Caco-2 (cell line): ENCODE data around the gene SLC35F1. TPM values are rescaled to one million over a fixed set of nuclear protein-coding genes. Genes with fewer than 3 reads are reported as not detected.

ENCODE experiments used
- BruUV-seq: library from RNA; stranded (reverse); fragments of 400-500 nt; replicated peaks from 2 replicates; lab custom pipeline; 2021; lab: Mats Ljungman, UMichigan
- CTCF ChIA-PET: fragments of 300-600 bp; sonication (Branson Sonifier 250); formaldehyde crosslinking; loops from one replicate; lab custom pipeline; 2022; ENCODE audit warnings: antibody characterized with exemption; lab: Charles Lee
- POLR2A ChIA-PET: fragments of 300-600 bp; sonication (Branson Sonifier 250); formaldehyde crosslinking; loops from one replicate; lab custom pipeline; 2022; ENCODE audit warnings: antibody characterized with exemption; lab: Charles Lee
- DNase-seq, 2 experiments: peaks; one replicate each; pipeline versions ENCODE4 v3.0.0 to v3.0.0-alpha.2; 2020 to 2022
- H3K27me3 ChIP-seq: replicated peaks from 2 replicates; pipeline ENCODE4 v1.6.0; 2011; ENCODE audit warnings: low read length; ENCODE audit not compliant: control insufficient read depth, insufficient read depth
- H3K36me3 ChIP-seq: 2 replicates; pipeline ENCODE4 v1.5.1; 2011; ENCODE audit warnings: low read length; ENCODE audit not compliant: control insufficient read depth, insufficient read depth
- H3K4me1 ChIP-seq: fragments of 250-450 bp; sonication (Bioruptor Pico); 2 replicates; pipeline ENCODE4 v1.5.1; 2020; ENCODE audit warnings: mild to moderate bottlenecking
- H3K4me3 ChIP-seq: 2 replicates; pipeline ENCODE4 v1.5.1; 2011; ENCODE audit warnings: low read depth, mild to moderate bottlenecking, control low read depth, low read length
- H3K9me3 ChIP-seq: fragments of 250-450 bp; sonication (Bioruptor Pico); 2 replicates; pipeline ENCODE4 v1.5.1; 2020; ENCODE audit warnings: mild to moderate bottlenecking, moderate library complexity
- H3K27ac Mint-ChIP-seq: one replicate; pipeline ENCODE4 v1.8.0; 2022; ENCODE audit warnings: mixed read lengths; ENCODE audit not compliant: unreplicated experiment
- H3K27me3 Mint-ChIP-seq: one replicate; pipeline ENCODE4 v1.8.0; 2022; ENCODE audit warnings: mixed read lengths; ENCODE audit not compliant: insufficient read depth, unreplicated experiment
- H3K36me3 Mint-ChIP-seq: one replicate; pipeline ENCODE4 v1.8.0; 2022; ENCODE audit warnings: mild to moderate bottlenecking, mixed read lengths; ENCODE audit not compliant: insufficient read depth, unreplicated experiment
- H3K4me1 Mint-ChIP-seq: one replicate; pipeline ENCODE4 v1.8.0; 2022; ENCODE audit warnings: low read depth, mixed read lengths; ENCODE audit not compliant: unreplicated experiment
- H3K4me3 Mint-ChIP-seq: one replicate; pipeline ENCODE4 v1.8.0; 2022; ENCODE audit warnings: mild to moderate bottlenecking, moderate library complexity, mixed read lengths; ENCODE audit not compliant: unreplicated experiment
- H3K9me3 Mint-ChIP-seq: one replicate; pipeline ENCODE4 v1.8.0; 2022; ENCODE audit warnings: mixed read lengths; ENCODE audit not compliant: unreplicated experiment
- CTCF ChIP-seq, 2 experiments: fragments of 200-600 bp in 1 of 2; IDR thresholded peaks; 1 replicate in 1 of 2; 2 replicates in 1 of 2; pipeline versions ENCODE4 v1.5.1 to v1.8.0; 2011 to 2022; ENCODE audit warnings: antibody characterized with exemption in 1 of 2, control low read depth in 1 of 2, inconsistent platforms in 1 of 2, low read depth in 1 of 2, low read length in 1 of 2, mild to moderate bottlenecking in 1 of 2, moderate library complexity in 1 of 2; ENCODE audit not compliant: insufficient read depth in 1 of 2, severe bottlenecking in 1 of 2, unreplicated experiment in 1 of 2
- intact Hi-C: fragments of 100-400 bp; cut with micrococcal nuclease; formaldehyde crosslinking; loops from one replicate; pipeline ENCODE4 v1.10.0; 2022; ENCODE audit not compliant: unreplicated experiment
- total RNA-seq: library from RNA; stranded (reverse); gene quantifications from 2 replicates; pipeline ENCODE4 v1.2.3, GENCODE V29; 2022

The SLC35F1 gene
- total RNA-seq, 1 experiment from 2014 or later: not detected

GRCh38 chr6:118325220-118325860 lies 418.3 kb downstream of the SLC35F1 start:
- Mint-ChIP-seq H3K27me3 (peaks cover 7% of the 10 kb centered on the region), H3K9me3 (no peaks in the 10 kb centered on the region), H3K4me3 (no peak overlapping the region), H3K4me1 (no peaks in the 10 kb centered on the region), H3K27ac (peak overlapping the region; percentile 1), H3K36me3 (no peaks in the 10 kb centered on the region)
- Histone ChIP-seq H3K9me3 (no peaks in the 10 kb centered on the region), H3K4me3 (no peak overlapping the region), H3K4me1 (no peaks in the 10 kb centered on the region), H3K27me3 (no peaks in the 10 kb centered on the region), H3K36me3 (no peaks in the 10 kb centered on the region)
- ChIA-PET CTCF (no interaction called here), POLR2A (no interaction called here)
- DNase-seq: no peak
- no TSS peak for BruUV-seq
- no peak for TF ChIP-seq CTCF (IDR thresholded peaks at IDR 0.05; ENCODE audit: insufficient read depth in 1 of 2, low read depth in 1 of 2, low read length in 1 of 2, severe bottlenecking in 1 of 2, unreplicated experiment in 1 of 2)
- intact Hi-C loops: no loop called here

- H3K36me3 Mint-ChIP-seq: no peaks in the 10 kb centered on the region
- no peak for DNase-seq
- no TSS peak for BruUV-seq
Observed at GRCh38 chr6:118326712-118327111, 419.6 kb downstream of the SLC35F1 start.

GRCh38 chr6:118327237-118327636 lies 420.2 kb downstream of the SLC35F1 start:
- Mint-ChIP-seq H3K36me3 (no peaks in the 10 kb centered on the region), H3K9me3 (no peaks in the 10 kb centered on the region), H3K4me1 (no peaks in the 10 kb centered on the region), H3K4me3 (no peak overlapping the region), H3K27me3 (peaks cover 7% of the 10 kb centered on the region), H3K27ac (no peak overlapping the region)
- intact Hi-C loops: no loop called here
- H3K36me3 ChIP-seq: no peaks in the 10 kb centered on the region
- no peaks in the 10 kb centered on the region for H3K27me3 ChIP-seq
- H3K4me3 ChIP-seq: no peak overlapping the region
- H3K4me1 ChIP-seq: no peaks in the 10 kb centered on the region
- CTCF ChIA-PET: no interaction called here
- POLR2A ChIA-PET: no interaction called here
- H3K9me3 ChIP-seq: no peaks in the 10 kb centered on the region
- no peak for TF ChIP-seq CTCF (IDR thresholded peaks at IDR 0.05; ENCODE audit: insufficient read depth in 1 of 2, low read depth in 1 of 2, low read length in 1 of 2, severe bottlenecking in 1 of 2, unreplicated experiment in 1 of 2)
- BruUV-seq: no TSS peak
- DNase-seq: no peak

More at GRCh38 chr6:118326712-118327111, 419.6 kb downstream of the SLC35F1 start:
- Mint-ChIP-seq H3K9me3 (no peaks in the 10 kb centered on the region), H3K4me3 (no peak overlapping the region), H3K27ac (no peak overlapping the region), H3K27me3 (peaks cover 7% of the 10 kb centered on the region), H3K4me1 (no peaks in the 10 kb centered on the region)
- intact Hi-C loops: no loop called here
- ChIA-PET CTCF (no interaction called here), POLR2A (no interaction called here)
- H3K4me3 ChIP-seq: no peak overlapping the region
- no peak for TF ChIP-seq CTCF (IDR thresholded peaks at IDR 0.05; ENCODE audit: insufficient read depth in 1 of 2, low read depth in 1 of 2, low read length in 1 of 2, severe bottlenecking in 1 of 2, unreplicated experiment in 1 of 2)
- no peaks in the 10 kb centered on the region for H3K9me3 ChIP-seq
- no peaks in the 10 kb centered on the region for H3K27me3 ChIP-seq
- no peaks in the 10 kb centered on the region for H3K4me1 ChIP-seq
- H3K36me3 ChIP-seq: no peaks in the 10 kb centered on the region
